Common myeloid progenitor, CD34-positive (primary cell): Measurements from ENCODE around the gene MRAP2.
A peak's percentile ranks its signal among the peaks of the same experiment; 100 is the strongest.

Experiments
- CTCF ChIA-PET: fragments of 350-600 bp; sonication (Branson Sonifier 250); formaldehyde crosslinking; loops from one replicate; lab custom pipeline; 2021; ENCODE audit warnings: antibody characterized with exemption; lab: Charles Lee
- POLR2A ChIA-PET: fragments of 350-600 bp; sonication (Branson Sonifier 250); formaldehyde crosslinking; loops from one replicate; lab custom pipeline; 2021; ENCODE audit warnings: antibody characterized with exemption; lab: Charles Lee
- DNase-seq, 3 donors: peaks; one replicate each; pipeline versions ENCODE4 v3.0.0 to v3.0.0-alpha.2; 2013
- H3K27ac ChIP-seq, 2 experiments: 1 replicate in 1 of 2; 2 replicates in 1 of 2; pipeline ENCODE4 v1.7.0; 2013; ENCODE audit warnings: inconsistent platforms in 2 of 2, low read length in 2 of 2, mild to moderate bottlenecking in 2 of 2, low read depth in 1 of 2, moderate library complexity in 1 of 2; ENCODE audit not compliant: severe bottlenecking in 2 of 2, insufficient read depth in 1 of 2, poor library complexity in 1 of 2
- H3K27me3 ChIP-seq, 5 experiments: replicated peaks in 2 of 5; 1 replicate in 3 of 5; 2 replicates in 2 of 5; pipeline versions ENCODE4 v1.6.1 to v1.7.0; 2013; ENCODE audit warnings: low read length in 4 of 5, mild to moderate bottlenecking in 2 of 5, moderate library complexity in 2 of 5, inconsistent platforms in 1 of 5; ENCODE audit not compliant: insufficient read depth in 5 of 5, control insufficient read depth in 4 of 5
- H3K36me3 ChIP-seq, 4 experiments: 1 replicate in 2 of 4; 2 replicates in 2 of 4; pipeline versions ENCODE4 v1.6.1 to v1.7.0; 2013; ENCODE audit warnings: low read length in 3 of 4, control low read depth in 1 of 4, mild to moderate bottlenecking in 1 of 4; ENCODE audit not compliant: control insufficient read depth in 4 of 4, insufficient read depth in 4 of 4
- H3K4me1 ChIP-seq, 4 experiments: 1 replicate in 3 of 4; 2 replicates in 1 of 4; pipeline versions ENCODE4 v1.6.1 to v1.7.1; 2013; ENCODE audit warnings: low read length in 3 of 4, mild to moderate bottlenecking in 3 of 4, control low read depth in 1 of 4, inconsistent platforms in 1 of 4, moderate library complexity in 1 of 4; ENCODE audit not compliant: control insufficient read depth in 4 of 4, insufficient read depth in 4 of 4; ENCODE audit errors: control extremely low read depth in 1 of 4
- H3K4me3 ChIP-seq, 7 experiments: 1 replicate in 4 of 7; 2 replicates in 3 of 7; pipeline versions ENCODE4 v1.5.1 to v1.7.0; 2013; ENCODE audit warnings: mild to moderate bottlenecking in 7 of 7, low read length in 6 of 7, moderate library complexity in 6 of 7, inconsistent platforms in 2 of 7, low read depth in 2 of 7, control low read depth in 1 of 7; ENCODE audit not compliant: insufficient read depth in 4 of 7, control insufficient read depth in 1 of 7; ENCODE audit errors: extremely low read depth in 1 of 7
- H3K9me3 ChIP-seq, 5 experiments: 1 replicate in 4 of 5; 2 replicates in 1 of 5; pipeline versions ENCODE4 v1.6.1 to v1.7.1; 2013; ENCODE audit warnings: low read length in 4 of 5, mild to moderate bottlenecking in 2 of 5, inconsistent platforms in 1 of 5, low read depth in 1 of 5, moderate library complexity in 1 of 5; ENCODE audit not compliant: control insufficient read depth in 4 of 5, insufficient read depth in 2 of 5; ENCODE audit errors: control extremely low read depth in 1 of 5
- WGBS: methylation state at CpG from one replicate; pipeline ENCODE4 v1.1.5; 2013; ENCODE audit not compliant: insufficient coverage; 5-methylcytosine and 5-hydroxymethylcytosine counted together

The MRAP2 gene

GRCh38 chr6:84086545-84087429 lies 53.2 kb downstream of the MRAP2 start:
- CTCF ChIA-PET, result no interaction called here
- WGBS, result 90% methylated on average over 5 of the region's 6 CpGs

GRCh38 chr6:84089081-84089480 lies 55.5 kb downstream of the MRAP2 start:
- peaks cover 0 to 4% (median 0%) of the 10 kb centered on the region in 4 experiments for H3K4me1 ChIP-seq
- no peak overlapping the region for H3K27ac ChIP-seq
- POLR2A ChIA-PET, result no interaction called here
- H3K27me3 ChIP-seq, result no peaks in the 10 kb centered on the region
- DNase-seq, result no peak
- peaks cover 0 to 3% (median 0%) of the 10 kb centered on the region in 5 experiments for H3K9me3 ChIP-seq
- 90% methylated on average over 4 of the region's 4 CpGs for WGBS
- CTCF ChIA-PET, result interaction anchor here (1.6 kb wide), 1 partner anchor 12 kb away, joined by 5 read pairs; no protein-coding TSS in a partner anchor
- no peak overlapping the region for H3K4me3 ChIP-seq
- no peaks in the 10 kb centered on the region for H3K36me3 ChIP-seq

More at GRCh38 chr6:84086545-84087429, 53.2 kb downstream of the MRAP2 start:
- no peak overlapping the region for H3K27ac ChIP-seq
- H3K4me3 ChIP-seq, result no peak overlapping the region
- H3K4me1 ChIP-seq, result no peaks in the 10 kb centered on the region
- no peak for DNase-seq
- POLR2A ChIA-PET, result interaction anchor here (0.6 kb wide), 1 partner anchor 467 kb away, joined by 3 read pairs; no protein-coding TSS in a partner anchor
- no peaks in the 10 kb centered on the region for H3K36me3 ChIP-seq
- no peaks in the 10 kb centered on the region for H3K9me3 ChIP-seq
- H3K27me3 ChIP-seq, result no peaks in the 10 kb centered on the region

GRCh38 chr6:84089552-84089951 lies 56.0 kb downstream of the MRAP2 start:
- POLR2A ChIA-PET, result no interaction called here
- CTCF ChIA-PET, result interaction anchor here (1.6 kb wide), 1 partner anchor 11 kb away, joined by 5 read pairs; no protein-coding TSS in a partner anchor
- Histone ChIP-seq H3K27ac (no peak overlapping the region), H3K9me3 (peaks cover 0 to 3% (median 0%) of the 10 kb centered on the region in 5 experiments), H3K4me3 (no peak overlapping the region), H3K27me3 (no peaks in the 10 kb centered on the region), H3K36me3 (no peaks in the 10 kb centered on the region), H3K4me1 (peaks cover 0 to 4% (median 0%) of the 10 kb centered on the region in 4 experiments)
- DNase-seq, result no peak
- 100% methylated on average over 2 of the region's 3 CpGs for WGBS

GRCh38 chr6:84093441-84094435 lies 60.2 kb downstream of the MRAP2 start:
- WGBS, result 72% methylated on average over 2 of the region's 4 CpGs
- Histone ChIP-seq H3K4me3 (no peak overlapping the region), H3K4me1 (peaks cover 0 to 4% (median 0%) of the 10 kb centered on the region in 4 experiments), H3K27ac (no peak overlapping the region), H3K36me3 (no peaks in the 10 kb centered on the region), H3K27me3 (no peaks in the 10 kb centered on the region), H3K9me3 (peaks cover 0 to 3% (median 0%) of the 10 kb centered on the region in 5 experiments)
- POLR2A ChIA-PET, result no interaction called here
- peak in 2 of 3 donors; percentile 27 to 28 for DNase-seq
- CTCF ChIA-PET, result no interaction called here

- no peaks in the 10 kb centered on the region for H3K27me3 ChIP-seq
- H3K4me3 ChIP-seq, result no peak overlapping the region
- no peak overlapping the region for H3K27ac ChIP-seq
- POLR2A ChIA-PET, result no interaction called here
- peaks cover 0 to 4% (median 0%) of the 10 kb centered on the region in 4 experiments for H3K4me1 ChIP-seq
- no peaks in the 10 kb centered on the region for H3K36me3 ChIP-seq
- CTCF ChIA-PET, result no interaction called here
- peaks cover 0 to 3% (median 0%) of the 10 kb centered on the region in 5 experiments for H3K9me3 ChIP-seq
- DNase-seq, result no peak
Observed at GRCh38 chr6:84095156-84095555, 61.6 kb downstream of the MRAP2 start.

GRCh38 chr6:84103029-84103428 lies 69.5 kb downstream of the MRAP2 start:
- Histone ChIP-seq H3K4me3 (no peak overlapping the region), H3K9me3 (peaks cover 0 to 2% (median 0%) of the 10 kb centered on the region in 5 experiments), H3K27ac (no peak overlapping the region), H3K36me3 (no peaks in the 10 kb centered on the region), H3K27me3 (no peaks in the 10 kb centered on the region), H3K4me1 (no peaks in the 10 kb centered on the region)
- no peak for DNase-seq
- POLR2A ChIA-PET, result no interaction called here
- 0% methylated on average over 1 of the region's 1 CpG for whole genome bisulfite sequencing
- CTCF ChIA-PET, result interaction anchor here (0.9 kb wide), 1 partner anchor 30 kb away, joined by 3 read pairs; no protein-coding TSS in a partner anchor
